PFSK-1 (cell line): ENCODE measurements around the gene SERPINI2.

Experiments
- POLR2AphosphoS5 ChIP-seq: IDR thresholded peaks from 2 replicates; pipeline ENCODE4 v1.6.1; 2012; ENCODE audit warnings: low read depth, mild to moderate bottlenecking, control low read depth, low read length, moderate library complexity
- TAF1 ChIP-seq: IDR thresholded peaks from 2 replicates; pipeline ENCODE4 v1.6.1; 2012; ENCODE audit warnings: low read length, control low read depth, borderline replicate concordance; ENCODE audit not compliant: insufficient read depth

DNA sequence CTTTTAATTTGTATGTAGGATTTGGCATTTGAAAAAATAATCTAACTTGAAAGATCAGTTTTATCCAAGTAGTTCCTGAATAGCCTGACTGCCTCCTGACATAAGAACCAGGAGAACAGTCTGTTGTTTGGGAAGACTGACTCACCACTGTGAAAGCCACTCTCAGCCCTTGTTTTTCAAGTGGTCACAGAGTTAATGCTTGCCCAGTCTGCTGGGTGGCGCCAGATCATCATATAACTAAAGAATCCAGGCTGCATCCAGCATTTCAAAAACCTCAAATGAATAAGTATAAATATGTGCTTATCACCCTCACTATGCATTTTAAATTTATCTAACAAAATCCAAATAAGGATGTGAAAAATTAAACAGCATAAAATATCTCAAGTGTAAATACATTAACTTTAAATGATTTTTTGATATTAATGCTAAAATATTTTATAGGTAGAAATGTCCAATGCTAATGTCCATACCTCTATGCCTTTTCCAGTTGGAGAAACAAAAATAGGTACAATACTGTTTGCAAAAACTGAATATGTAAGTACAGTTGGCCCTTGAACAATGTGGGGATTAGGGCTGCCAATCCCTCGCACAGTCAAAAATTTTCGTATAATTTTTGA is 66.9 kb downstream of the SERPINI2 start:
- TF ChIP-seq POLR2AphosphoS5 (no peak), TAF1 (no peak)
